Trophoblast cell (in vitro differentiated cells and primary cell): ENCODE measurements around the gene PGA4.

ENCODE experiments used
- DNase-seq, 2 donors: peaks; one replicate each; pipeline ENCODE4 v3.0.0-alpha.2; 2016
- H2AFZ ChIP-seq: 2 replicates; pipeline ENCODE4 v1.6.1; 2013; ENCODE audit warnings: low read length, moderate library complexity, mild to moderate bottlenecking; ENCODE audit not compliant: insufficient read depth, poor library complexity
- H2AK5ac ChIP-seq: 2 replicates; pipeline ENCODE4 v1.6.1; 2013; ENCODE audit warnings: mild to moderate bottlenecking, low read length
- H2BK120ac ChIP-seq: 2 replicates; pipeline ENCODE4 v1.6.1; 2013; ENCODE audit warnings: low read length, mild to moderate bottlenecking, moderate library complexity; ENCODE audit not compliant: insufficient read depth, poor library complexity
- H2BK12ac ChIP-seq: 2 replicates; pipeline ENCODE4 v1.6.1; 2013; ENCODE audit warnings: mild to moderate bottlenecking, low read length, moderate library complexity
- H2BK5ac ChIP-seq: 2 replicates; pipeline ENCODE4 v1.6.1; 2013; ENCODE audit warnings: low read length, low read depth, moderate library complexity, mild to moderate bottlenecking; ENCODE audit not compliant: poor library complexity
- H3K14ac ChIP-seq: 2 replicates; pipeline ENCODE4 v1.6.1; 2013; ENCODE audit warnings: mild to moderate bottlenecking, low read length
- H3K18ac ChIP-seq: 2 replicates; pipeline ENCODE4 v1.6.1; 2013; ENCODE audit warnings: mild to moderate bottlenecking, low read length
- H3K23ac ChIP-seq: 2 replicates; pipeline ENCODE4 v1.6.1; 2013; ENCODE audit warnings: low read length
- H3K27ac ChIP-seq: 2 replicates; pipeline ENCODE4 v1.5.1; 2013; ENCODE audit warnings: low read depth, mild to moderate bottlenecking, inconsistent platforms, low read length, moderate library complexity
- H3K27me3 ChIP-seq: 2 replicates; pipeline ENCODE4 v1.6.1; 2013; ENCODE audit warnings: inconsistent platforms, mild to moderate bottlenecking, low read length, moderate library complexity; ENCODE audit not compliant: insufficient read depth
- H3K36me3 ChIP-seq, 2 experiments: 1 replicate in 1 of 2; 2 replicates in 1 of 2; pipeline ENCODE4 v1.6.1; 2013; ENCODE audit warnings: low read length in 2 of 2, mild to moderate bottlenecking in 2 of 2, moderate library complexity in 1 of 2; ENCODE audit not compliant: insufficient read depth in 2 of 2, control insufficient read depth in 1 of 2
- H3K4ac ChIP-seq: 2 replicates; pipeline ENCODE4 v1.6.1; 2013; ENCODE audit warnings: low read depth, mild to moderate bottlenecking, low read length, moderate library complexity
- H3K4me1 ChIP-seq, 2 experiments: 1 replicate in 1 of 2; 2 replicates in 1 of 2; pipeline ENCODE4 v1.6.1; 2013; ENCODE audit warnings: low read length in 2 of 2, mild to moderate bottlenecking in 2 of 2, moderate library complexity in 1 of 2; ENCODE audit not compliant: insufficient read depth in 2 of 2, control insufficient read depth in 1 of 2
- H3K4me2 ChIP-seq: 2 replicates; pipeline ENCODE4 v1.6.1; 2013; ENCODE audit warnings: inconsistent platforms, mild to moderate bottlenecking, low read length, moderate library complexity
- H3K4me3 ChIP-seq: 2 replicates; pipeline ENCODE4 v1.5.1; 2013; ENCODE audit warnings: mild to moderate bottlenecking, low read depth, low read length, inconsistent platforms
- H3K79me1 ChIP-seq: one replicate; pipeline ENCODE4 v1.6.1; 2013; ENCODE audit warnings: low read length
- H3K79me2 ChIP-seq: 2 replicates; pipeline ENCODE4 v1.6.1; 2013; ENCODE audit warnings: low read length, mild to moderate bottlenecking; ENCODE audit not compliant: control insufficient read depth, insufficient read depth, poor library complexity
- H3K9ac ChIP-seq: 2 replicates; pipeline ENCODE4 v1.6.1; 2013; ENCODE audit warnings: mild to moderate bottlenecking, low read length
- H3K9me3 ChIP-seq: 2 replicates; pipeline ENCODE4 v1.6.1; 2013; ENCODE audit warnings: low read depth, mild to moderate bottlenecking, control low read depth, inconsistent platforms, low read length; ENCODE audit not compliant: insufficient read depth
- H4K12ac ChIP-seq: 2 replicates; pipeline ENCODE4 v1.6.1; 2013; ENCODE audit warnings: low read depth, mild to moderate bottlenecking, low read length, moderate library complexity
- H4K8ac ChIP-seq: 2 replicates; pipeline ENCODE4 v1.6.1; 2013; ENCODE audit warnings: low read depth, mild to moderate bottlenecking, low read length, moderate library complexity
- H4K91ac ChIP-seq: one replicate; pipeline ENCODE4 v1.6.1; 2013; ENCODE audit warnings: low read depth, mild to moderate bottlenecking, low read length, moderate library complexity
- WGBS: extraction: QIAGEN DNeasy Blood & Tissue Kit; methylation state at CpG from one replicate; pipeline ENCODE4 v1.1.7; 2013; ENCODE audit warnings: missing lambda C conversion rate; ENCODE audit not compliant: insufficient read length, insufficient coverage; ENCODE audit errors: extremely low coverage; 5-methylcytosine and 5-hydroxymethylcytosine counted together

The PGA4 gene

GRCh38 chr11:61259363-61259762, 37.2 kb downstream of the PGA4 start:
- Histone ChIP-seq H3K4me2 (no peak overlapping the region), H3K4ac (no peak overlapping the region), H2BK120ac (no peak overlapping the region), H3K27me3 (no peaks in the 10 kb centered on the region), H3K36me3 (peaks cover 0 to 6% of the 10 kb centered on the region in 2 experiments), H3K27ac (no peak overlapping the region), H3K9ac (no peak overlapping the region), H2BK12ac (no peak overlapping the region), H4K12ac (no peak overlapping the region), H4K8ac (no peak overlapping the region), H4K91ac (no peak overlapping the region), H3K14ac (no peak overlapping the region), H3K79me2 (no peaks in the 10 kb centered on the region), H2BK5ac (no peak overlapping the region), H3K79me1 (no peaks in the 10 kb centered on the region), H3K18ac (no peak overlapping the region), H3K9me3 (no peaks in the 10 kb centered on the region), H3K23ac (no peak overlapping the region), H2AFZ (no peak overlapping the region), H3K4me3 (no peak overlapping the region), H2AK5ac (no peak overlapping the region), H3K4me1 (no peaks in the 10 kb centered on the region)
- WGBS = no CpG with 5 or more reads among the region's 6 CpGs
- DNase-seq = no peak

- Histone ChIP-seq H3K4me3 (no peak overlapping the region), H3K18ac (no peak overlapping the region), H3K27me3 (no peaks in the 10 kb centered on the region), H3K79me2 (no peaks in the 10 kb centered on the region), H3K4ac (no peak overlapping the region), H3K36me3 (peaks cover 0 to 2% of the 10 kb centered on the region in 2 experiments), H3K14ac (no peak overlapping the region), H3K27ac (no peak overlapping the region), H4K12ac (no peak overlapping the region), H4K8ac (no peak overlapping the region), H2BK120ac (no peak overlapping the region), H2BK5ac (no peak overlapping the region), H3K9ac (no peak overlapping the region), H2BK12ac (no peak overlapping the region), H2AFZ (no peak overlapping the region), H3K23ac (no peak overlapping the region), H3K4me1 (no peaks in the 10 kb centered on the region), H2AK5ac (no peak overlapping the region), H3K4me2 (no peak overlapping the region), H3K9me3 (peaks cover 2% of the 10 kb centered on the region), H3K79me1 (no peaks in the 10 kb centered on the region), H4K91ac (no peak overlapping the region)
- WGBS = no CpG with 5 or more reads among the region's 6 CpGs
- DNase-seq = no peak
Measured at GRCh38 chr11:61264371-61264770, 42.2 kb downstream of the PGA4 start.

- Histone ChIP-seq H4K8ac (no peak overlapping the region), H2BK120ac (no peak overlapping the region), H3K4me3 (no peak overlapping the region), H3K79me2 (no peaks in the 10 kb centered on the region), H3K79me1 (no peaks in the 10 kb centered on the region), H3K4ac (no peak overlapping the region), H3K4me1 (no peaks in the 10 kb centered on the region), H3K14ac (no peak overlapping the region), H2BK12ac (no peak overlapping the region), H3K27ac (no peak overlapping the region), H4K91ac (no peak overlapping the region), H3K9me3 (peaks cover 2% of the 10 kb centered on the region), H4K12ac (no peak overlapping the region), H3K18ac (no peak overlapping the region), H3K9ac (no peak overlapping the region), H2AFZ (no peak overlapping the region), H2BK5ac (no peak overlapping the region), H3K4me2 (no peak overlapping the region), H3K36me3 (no peaks in the 10 kb centered on the region), H3K27me3 (no peaks in the 10 kb centered on the region), H3K23ac (no peak overlapping the region), H2AK5ac (no peak overlapping the region)
- no CpG with 5 or more reads among the region's 14 CpGs for WGBS
- no peak for DNase-seq
Measured at GRCh38 chr11:61264795-61265194, 42.6 kb downstream of the PGA4 start.

DNA sequence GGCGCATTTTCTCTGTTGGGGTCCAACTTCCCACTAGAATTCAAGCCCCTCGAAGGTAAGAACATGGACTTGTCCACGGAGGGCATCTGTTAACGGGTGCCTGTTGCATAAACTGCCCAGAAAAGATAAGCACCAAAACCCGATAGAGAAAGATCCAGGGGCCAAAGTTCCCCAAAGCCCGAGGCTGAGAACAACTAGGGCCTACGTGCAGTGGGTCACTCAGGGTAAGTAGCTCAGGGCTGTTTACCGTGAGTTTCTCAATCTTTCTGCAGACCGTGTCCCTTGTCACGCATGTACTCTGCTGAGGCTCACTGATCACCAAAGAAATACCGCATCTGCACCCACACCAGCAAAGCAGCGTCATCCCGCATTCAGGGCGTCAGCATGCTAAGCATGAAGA, 43.2 kb downstream of the PGA4 start:
- no peak overlapping the region for H3K27ac ChIP-seq
- no peaks in the 10 kb centered on the region for H3K79me1 ChIP-seq
- no peak overlapping the region for H4K12ac ChIP-seq
- no peak overlapping the region for H3K4ac ChIP-seq
- no peak overlapping the region for H2AFZ ChIP-seq
- no peak overlapping the region for H2BK12ac ChIP-seq
- H3K18ac ChIP-seq = no peak overlapping the region
- no peak overlapping the region for H4K8ac ChIP-seq
- no CpG with 5 or more reads among the region's 14 CpGs for WGBS
- no peak overlapping the region for H2BK5ac ChIP-seq
- H3K14ac ChIP-seq = no peak overlapping the region
- H3K27me3 ChIP-seq = no peaks in the 10 kb centered on the region
- H3K9ac ChIP-seq = no peak overlapping the region
- no peaks in the 10 kb centered on the region for H3K36me3 ChIP-seq
- H4K91ac ChIP-seq = no peak overlapping the region
- no peaks in the 10 kb centered on the region for H3K4me1 ChIP-seq
- DNase-seq = peak; percentile 97
- H2AK5ac ChIP-seq = no peak overlapping the region
- no peak overlapping the region for H2BK120ac ChIP-seq
- H3K9me3 ChIP-seq = peaks cover 2% of the 10 kb centered on the region
- H3K79me2 ChIP-seq = no peaks in the 10 kb centered on the region
- H3K4me2 ChIP-seq = no peak overlapping the region
- no peak overlapping the region for H3K23ac ChIP-seq
- H3K4me3 ChIP-seq = no peak overlapping the region
